ENCODE data around the gene KRT3.

DNA sequence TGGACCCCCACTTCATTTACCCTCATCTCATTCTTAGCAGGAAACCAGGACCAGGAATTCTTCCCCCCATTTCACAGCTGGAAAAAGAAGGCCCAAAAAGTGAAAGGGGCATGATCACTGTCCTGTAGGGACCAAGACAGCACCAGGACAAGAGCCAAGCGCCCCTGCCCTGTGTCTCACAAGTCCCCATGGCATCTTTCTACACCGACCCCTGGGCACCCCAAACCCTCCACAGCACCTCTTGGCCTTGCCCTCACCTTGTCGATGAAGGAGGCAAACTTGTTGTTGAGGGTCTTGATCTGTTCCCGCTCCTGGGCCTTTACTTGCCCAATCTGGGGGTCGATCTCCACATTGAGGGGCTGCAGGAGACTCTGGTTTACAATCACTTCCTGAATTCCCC, 19.5 kb downstream of the KRT3 start:
- TF ChIP-seq POLR2A (IDR thresholded peaks at IDR 0.05; ENCODE audit: low read depth, low read length) = no peak
- no peak for TF ChIP-seq POLR2AphosphoS5 (IDR thresholded peaks at IDR 0.05; ENCODE audit: low read depth, low read length)
